WTC11 (cell line): ENCODE results near the gene CRYBA4. TPM values are rescaled to one million over a fixed set of nuclear protein-coding genes. Genes with fewer than 3 reads are reported as not detected.

Source experiments
- ATAC-seq: fragments of 200-7000 bp; cut with Tn5 transposase; 2 replicates; pipeline ENCODE4 v1.10.0; 2021; ENCODE audit warnings: mild to moderate bottlenecking, moderate library complexity
- CTCF ChIA-PET: fragments of 300-600 bp; sonication (Branson Sonifier 250); formaldehyde crosslinking; loops from one replicate; lab custom pipeline; 2021; ENCODE audit warnings: antibody characterized with exemption; lab: Charles Lee
- POLR2A ChIA-PET: fragments of 350-600 bp; sonication (Branson Sonifier 250); formaldehyde crosslinking; loops from one replicate; lab custom pipeline; 2021; ENCODE audit warnings: antibody characterized with exemption; lab: Charles Lee
- DNase-seq: peaks from one replicate; pipeline ENCODE4 v3.0.0; 2021; ENCODE audit warnings: low spot score
- H3K27ac Mint-ChIP-seq: 2 replicates; pipeline ENCODE4 v1.8.0; 2021; ENCODE audit warnings: mixed read lengths
- H3K27me3 Mint-ChIP-seq: 2 replicates; pipeline ENCODE4 v1.8.0; 2021; ENCODE audit warnings: low read depth, mild to moderate bottlenecking, moderate library complexity, mixed read lengths
- H3K36me3 Mint-ChIP-seq: 2 replicates; pipeline ENCODE4 v1.8.0; 2021; ENCODE audit warnings: mixed read lengths
- H3K4me1 Mint-ChIP-seq: 2 replicates; pipeline ENCODE4 v1.8.0; 2022; ENCODE audit warnings: mixed read lengths
- H3K4me3 Mint-ChIP-seq: 2 replicates; pipeline ENCODE4 v1.8.0; 2021; ENCODE audit warnings: mild to moderate bottlenecking, moderate library complexity, mixed read lengths
- H3K9me3 Mint-ChIP-seq: 2 replicates; pipeline ENCODE4 v1.8.0; 2021; ENCODE audit warnings: mixed read lengths
- CBFB ChIP-seq: sonication (generic); formaldehyde crosslinking; IDR thresholded peaks from 2 replicates; pipeline ENCODE4 v1.8.1; 2022; ENCODE audit warnings: mild to moderate bottlenecking, low read depth, missing genetic modification reagents
- EMX1 ChIP-seq: fragments of 250-450 bp; sonication (Bioruptor Pico); IDR thresholded peaks from 2 replicates; pipeline ENCODE4 v1.8.0; 2021; ENCODE audit warnings: mild to moderate bottlenecking
- ESRRA ChIP-seq: sonication (generic); formaldehyde crosslinking; IDR thresholded peaks from 2 replicates; pipeline ENCODE4 v1.8.1; 2022; ENCODE audit warnings: mild to moderate bottlenecking, missing genetic modification reagents, borderline replicate concordance
- FOXK1 ChIP-seq: sonication (generic); formaldehyde crosslinking; IDR thresholded peaks from 2 replicates; pipeline ENCODE4 v1.8.0; 2022; ENCODE audit warnings: mild to moderate bottlenecking, moderate library complexity, missing genetic modification reagents
- MYBL2 ChIP-seq: sonication (generic); formaldehyde crosslinking; IDR thresholded peaks from 2 replicates; pipeline ENCODE4 v1.8.1; 2023; ENCODE audit warnings: mild to moderate bottlenecking, moderate library complexity, missing genetic modification reagents
- SMAD3 ChIP-seq: sonication (generic); formaldehyde crosslinking; IDR thresholded peaks from 2 replicates; pipeline ENCODE4 v1.8.0; 2022; ENCODE audit warnings: missing genetic modification reagents, mild to moderate bottlenecking, borderline replicate concordance
- TP53 ChIP-seq: sonication (generic); formaldehyde crosslinking; IDR thresholded peaks from 2 replicates; pipeline ENCODE4 v1.8.1; 2023; ENCODE audit warnings: mild to moderate bottlenecking, missing genetic modification reagents
- ZBTB21 ChIP-seq: sonication (generic); formaldehyde crosslinking; IDR thresholded peaks from 2 replicates; pipeline ENCODE4 v1.8.1; 2023; ENCODE audit warnings: mild to moderate bottlenecking, missing genetic modification reagents, borderline replicate concordance
- ZNF121 ChIP-seq: sonication (generic); formaldehyde crosslinking; IDR thresholded peaks from 2 replicates; pipeline ENCODE4 v1.8.0; 2023; ENCODE audit warnings: missing genetic modification reagents
- total RNA-seq: library from RNA; stranded (reverse); gene quantifications from 3 replicates; pipeline ENCODE4 v1.2.3, GENCODE V29; 2021
- TF ChIP-seq, protein P1 (sequence below): sonication (generic); formaldehyde crosslinking; IDR thresholded peaks from 2 replicates; pipeline ENCODE4 v1.8.0; 2022; ENCODE audit warnings: mild to moderate bottlenecking, missing genetic modification reagents
- TF ChIP-seq, protein P2 (sequence below): sonication (generic); formaldehyde crosslinking; IDR thresholded peaks from 2 replicates; pipeline ENCODE4 v1.8.0; 2022; ENCODE audit warnings: mild to moderate bottlenecking, missing genetic modification reagents
- TF ChIP-seq, protein P3 (sequence below): sonication (generic); formaldehyde crosslinking; IDR thresholded peaks from 2 replicates; pipeline ENCODE4 v1.8.1; 2022; ENCODE audit warnings: low read depth, missing genetic modification reagents, borderline replicate concordance
- TF ChIP-seq, protein P4 (sequence below): sonication (generic); formaldehyde crosslinking; IDR thresholded peaks from 2 replicates; pipeline ENCODE4 v1.8.0; 2022; ENCODE audit warnings: missing genetic modification reagents
- TF ChIP-seq, protein P5 (sequence below): sonication (generic); formaldehyde crosslinking; IDR thresholded peaks from 2 replicates; pipeline ENCODE4 v1.8.1; 2023; ENCODE audit warnings: mild to moderate bottlenecking, missing genetic modification reagents, moderate library complexity
- TF ChIP-seq, protein P6 (sequence below): fragments of 200-600 bp; IDR thresholded peaks from 2 replicates; pipeline ENCODE4 v1.8.0; 2022; ENCODE audit warnings: antibody characterized with exemption
- TF ChIP-seq, protein P7 (sequence below): sonication (generic); formaldehyde crosslinking; IDR thresholded peaks from 2 replicates; pipeline ENCODE4 v1.8.0; 2023; ENCODE audit warnings: missing genetic modification reagents

The CRYBA4 gene
- total RNA-seq, 1 experiment from 2014 or later, result 0.81 TPM

DNA sequence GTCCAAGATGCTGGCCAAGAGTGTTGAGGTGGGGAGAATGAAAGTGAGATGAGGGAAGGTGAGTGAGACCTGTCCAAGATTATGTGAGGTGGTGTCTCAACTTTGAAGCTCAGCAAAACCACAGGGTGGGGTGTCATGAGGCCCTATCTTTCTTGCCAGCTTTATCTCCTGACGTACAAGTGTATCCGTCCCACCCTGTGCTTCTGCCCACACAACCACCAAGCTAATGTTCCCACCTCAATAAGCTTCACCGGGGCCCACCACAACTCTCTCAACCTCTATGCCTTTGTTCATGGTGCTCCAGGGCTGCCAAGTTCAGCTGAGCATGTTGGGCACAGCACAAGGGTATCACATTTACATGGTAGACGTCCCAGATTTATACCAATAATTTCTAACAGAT is 24.7 kb upstream of the CRYBA4 start:
- POLR2A ChIA-PET, result interaction anchor here (0.6 kb wide), 1 partner anchor 9 kb away, joined by 7 read pairs; no protein-coding TSS in a partner anchor
- TF ChIP-seq MYBL2 (CRISPR knock-in tag), result no peak
- TF ChIP-seq ESRRA (CRISPR knock-in tag), result no peak
- no peak for TF ChIP-seq SMAD3 (CRISPR knock-in tag)
- TF ChIP-seq, protein P1, sequence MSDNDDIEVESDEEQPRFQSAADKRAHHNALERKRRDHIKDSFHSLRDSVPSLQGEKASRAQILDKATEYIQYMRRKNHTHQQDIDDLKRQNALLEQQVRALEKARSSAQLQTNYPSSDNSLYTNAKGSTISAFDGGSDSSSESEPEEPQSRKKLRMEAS (CRISPR knock-in tag), result no peak
- TF ChIP-seq, protein P2, sequence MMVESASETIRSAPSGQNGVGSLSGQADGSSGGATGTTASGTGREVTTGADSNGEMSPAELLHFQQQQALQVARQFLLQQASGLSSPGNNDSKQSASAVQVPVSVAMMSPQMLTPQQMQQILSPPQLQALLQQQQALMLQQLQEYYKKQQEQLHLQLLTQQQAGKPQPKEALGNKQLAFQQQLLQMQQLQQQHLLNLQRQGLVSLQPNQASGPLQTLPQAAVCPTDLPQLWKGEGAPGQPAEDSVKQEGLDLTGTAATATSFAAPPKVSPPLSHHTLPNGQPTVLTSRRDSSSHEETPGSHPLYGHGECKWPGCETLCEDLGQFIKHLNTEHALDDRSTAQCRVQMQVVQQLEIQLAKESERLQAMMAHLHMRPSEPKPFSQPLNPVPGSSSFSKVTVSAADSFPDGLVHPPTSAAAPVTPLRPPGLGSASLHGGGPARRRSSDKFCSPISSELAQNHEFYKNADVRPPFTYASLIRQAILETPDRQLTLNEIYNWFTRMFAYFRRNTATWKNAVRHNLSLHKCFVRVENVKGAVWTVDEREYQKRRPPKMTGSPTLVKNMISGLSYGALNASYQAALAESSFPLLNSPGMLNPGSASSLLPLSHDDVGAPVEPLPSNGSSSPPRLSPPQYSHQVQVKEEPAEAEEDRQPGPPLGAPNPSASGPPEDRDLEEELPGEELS (CRISPR knock-in tag), result no peak
- TF ChIP-seq, protein P3, sequence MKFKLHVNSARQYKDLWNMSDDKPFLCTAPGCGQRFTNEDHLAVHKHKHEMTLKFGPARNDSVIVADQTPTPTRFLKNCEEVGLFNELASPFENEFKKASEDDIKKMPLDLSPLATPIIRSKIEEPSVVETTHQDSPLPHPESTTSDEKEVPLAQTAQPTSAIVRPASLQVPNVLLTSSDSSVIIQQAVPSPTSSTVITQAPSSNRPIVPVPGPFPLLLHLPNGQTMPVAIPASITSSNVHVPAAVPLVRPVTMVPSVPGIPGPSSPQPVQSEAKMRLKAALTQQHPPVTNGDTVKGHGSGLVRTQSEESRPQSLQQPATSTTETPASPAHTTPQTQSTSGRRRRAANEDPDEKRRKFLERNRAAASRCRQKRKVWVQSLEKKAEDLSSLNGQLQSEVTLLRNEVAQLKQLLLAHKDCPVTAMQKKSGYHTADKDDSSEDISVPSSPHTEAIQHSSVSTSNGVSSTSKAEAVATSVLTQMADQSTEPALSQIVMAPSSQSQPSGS (CRISPR knock-in tag), result no peak
- TF ChIP-seq TP53 (CRISPR knock-in tag), result no peak
- no peak for TF ChIP-seq ZBTB21 (CRISPR knock-in tag)
- TF ChIP-seq EMX1, result no peak
- TF ChIP-seq, protein P4, sequence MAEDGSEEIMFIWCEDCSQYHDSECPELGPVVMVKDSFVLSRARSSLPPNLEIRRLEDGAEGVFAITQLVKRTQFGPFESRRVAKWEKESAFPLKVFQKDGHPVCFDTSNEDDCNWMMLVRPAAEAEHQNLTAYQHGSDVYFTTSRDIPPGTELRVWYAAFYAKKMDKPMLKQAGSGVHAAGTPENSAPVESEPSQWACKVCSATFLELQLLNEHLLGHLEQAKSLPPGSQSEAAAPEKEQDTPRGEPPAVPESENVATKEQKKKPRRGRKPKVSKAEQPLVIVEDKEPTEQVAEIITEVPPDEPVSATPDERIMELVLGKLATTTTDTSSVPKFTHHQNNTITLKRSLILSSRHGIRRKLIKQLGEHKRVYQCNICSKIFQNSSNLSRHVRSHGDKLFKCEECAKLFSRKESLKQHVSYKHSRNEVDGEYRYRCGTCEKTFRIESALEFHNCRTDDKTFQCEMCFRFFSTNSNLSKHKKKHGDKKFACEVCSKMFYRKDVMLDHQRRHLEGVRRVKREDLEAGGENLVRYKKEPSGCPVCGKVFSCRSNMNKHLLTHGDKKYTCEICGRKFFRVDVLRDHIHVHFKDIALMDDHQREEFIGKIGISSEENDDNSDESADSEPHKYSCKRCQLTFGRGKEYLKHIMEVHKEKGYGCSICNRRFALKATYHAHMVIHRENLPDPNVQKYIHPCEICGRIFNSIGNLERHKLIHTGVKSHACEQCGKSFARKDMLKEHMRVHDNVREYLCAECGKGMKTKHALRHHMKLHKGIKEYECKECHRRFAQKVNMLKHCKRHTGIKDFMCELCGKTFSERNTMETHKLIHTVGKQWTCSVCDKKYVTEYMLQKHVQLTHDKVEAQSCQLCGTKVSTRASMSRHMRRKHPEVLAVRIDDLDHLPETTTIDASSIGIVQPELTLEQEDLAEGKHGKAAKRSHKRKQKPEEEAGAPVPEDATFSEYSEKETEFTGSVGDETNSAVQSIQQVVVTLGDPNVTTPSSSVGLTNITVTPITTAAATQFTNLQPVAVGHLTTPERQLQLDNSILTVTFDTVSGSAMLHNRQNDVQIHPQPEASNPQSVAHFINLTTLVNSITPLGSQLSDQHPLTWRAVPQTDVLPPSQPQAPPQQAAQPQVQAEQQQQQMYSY, result no peak
- TF ChIP-seq, protein P5, sequence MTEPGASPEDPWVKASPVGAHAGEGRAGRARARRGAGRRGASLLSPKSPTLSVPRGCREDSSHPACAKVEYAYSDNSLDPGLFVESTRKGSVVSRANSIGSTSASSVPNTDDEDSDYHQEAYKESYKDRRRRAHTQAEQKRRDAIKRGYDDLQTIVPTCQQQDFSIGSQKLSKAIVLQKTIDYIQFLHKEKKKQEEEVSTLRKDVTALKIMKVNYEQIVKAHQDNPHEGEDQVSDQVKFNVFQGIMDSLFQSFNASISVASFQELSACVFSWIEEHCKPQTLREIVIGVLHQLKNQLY (CRISPR knock-in tag), result no peak
- TF ChIP-seq, protein P6, sequence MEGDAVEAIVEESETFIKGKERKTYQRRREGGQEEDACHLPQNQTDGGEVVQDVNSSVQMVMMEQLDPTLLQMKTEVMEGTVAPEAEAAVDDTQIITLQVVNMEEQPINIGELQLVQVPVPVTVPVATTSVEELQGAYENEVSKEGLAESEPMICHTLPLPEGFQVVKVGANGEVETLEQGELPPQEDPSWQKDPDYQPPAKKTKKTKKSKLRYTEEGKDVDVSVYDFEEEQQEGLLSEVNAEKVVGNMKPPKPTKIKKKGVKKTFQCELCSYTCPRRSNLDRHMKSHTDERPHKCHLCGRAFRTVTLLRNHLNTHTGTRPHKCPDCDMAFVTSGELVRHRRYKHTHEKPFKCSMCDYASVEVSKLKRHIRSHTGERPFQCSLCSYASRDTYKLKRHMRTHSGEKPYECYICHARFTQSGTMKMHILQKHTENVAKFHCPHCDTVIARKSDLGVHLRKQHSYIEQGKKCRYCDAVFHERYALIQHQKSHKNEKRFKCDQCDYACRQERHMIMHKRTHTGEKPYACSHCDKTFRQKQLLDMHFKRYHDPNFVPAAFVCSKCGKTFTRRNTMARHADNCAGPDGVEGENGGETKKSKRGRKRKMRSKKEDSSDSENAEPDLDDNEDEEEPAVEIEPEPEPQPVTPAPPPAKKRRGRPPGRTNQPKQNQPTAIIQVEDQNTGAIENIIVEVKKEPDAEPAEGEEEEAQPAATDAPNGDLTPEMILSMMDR, result no peak
- TF ChIP-seq FOXK1, result no peak
- no peak for TF ChIP-seq CBFB (CRISPR knock-in tag)
- TF ChIP-seq, protein P7, sequence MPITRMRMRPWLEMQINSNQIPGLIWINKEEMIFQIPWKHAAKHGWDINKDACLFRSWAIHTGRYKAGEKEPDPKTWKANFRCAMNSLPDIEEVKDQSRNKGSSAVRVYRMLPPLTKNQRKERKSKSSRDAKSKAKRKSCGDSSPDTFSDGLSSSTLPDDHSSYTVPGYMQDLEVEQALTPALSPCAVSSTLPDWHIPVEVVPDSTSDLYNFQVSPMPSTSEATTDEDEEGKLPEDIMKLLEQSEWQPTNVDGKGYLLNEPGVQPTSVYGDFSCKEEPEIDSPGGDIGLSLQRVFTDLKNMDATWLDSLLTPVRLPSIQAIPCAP, result no peak
- H3K27me3 Mint-ChIP-seq, result peaks cover 14% of the 10 kb centered on the region
- H3K27ac Mint-ChIP-seq, result no peak overlapping the region
- CTCF ChIA-PET, result no interaction called here
- H3K9me3 Mint-ChIP-seq, result no peaks in the 10 kb centered on the region
- no peaks in the 10 kb centered on the region for H3K36me3 Mint-ChIP-seq
- peaks cover 16% of the 10 kb centered on the region for H3K4me1 Mint-ChIP-seq
- H3K4me3 Mint-ChIP-seq, result no peak overlapping the region
- DNase-seq, result no peak
- no peak for ATAC-seq

DNA sequence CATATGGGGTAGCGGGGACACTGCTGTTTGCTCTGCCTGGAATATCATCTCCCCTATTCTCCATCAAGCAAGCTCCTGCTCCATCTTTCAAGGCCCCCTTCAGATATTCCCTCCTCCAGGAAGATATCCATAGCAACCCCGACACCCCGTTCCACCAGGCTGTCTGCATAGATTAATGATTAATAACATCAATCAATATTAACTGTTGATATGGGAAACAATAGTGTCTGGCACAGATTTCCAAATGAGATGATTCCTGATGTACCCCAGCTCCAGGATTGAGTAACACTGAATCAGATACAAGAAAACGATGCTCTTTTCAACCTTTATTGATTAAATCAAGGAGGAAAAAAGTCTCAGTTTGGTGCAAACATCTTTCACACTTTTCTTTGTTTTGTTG is 24.3 kb upstream of the CRYBA4 start:
- ChIA-PET POLR2A (no interaction called here), CTCF (no interaction called here)
- no peak for ATAC-seq
- Mint-ChIP-seq H3K27me3 (peaks cover 14% of the 10 kb centered on the region), H3K4me1 (peaks cover 12% of the 10 kb centered on the region), H3K9me3 (no peaks in the 10 kb centered on the region), H3K36me3 (no peaks in the 10 kb centered on the region), H3K4me3 (no peak overlapping the region), H3K27ac (no peak overlapping the region)
- no peak for DNase-seq
- TF ChIP-seq, protein P2 (CRISPR knock-in tag), result no peak
- no peak for TF ChIP-seq ZNF121 (CRISPR knock-in tag)
